Right lobe of liver (tissue), 6 donors: Measurements from ENCODE around the gene CDH23. TPM values are rescaled to one million over a fixed set of nuclear protein-coding genes. Genes with fewer than 3 reads are reported as not detected.

Experiments used
- ATAC-seq, 4 donors: fragments of 200-7000 bp; cut with Tn5 transposase; one replicate each; pipeline ENCODE4 v1.9.1; 2020; ENCODE audit warnings: mild to moderate bottlenecking in 4 of 4, moderate library complexity in 4 of 4
- DNase-seq, 3 donors: peaks; one replicate each; pipeline ENCODE4 v3.0.0-alpha.2; 2020
- H3K27ac ChIP-seq, 3 donors: fragments of 200-600 bp; one replicate each; pipeline ENCODE4 v1.8.0; 2022
- H3K27me3 ChIP-seq, 2 donors: fragments of 200-600 bp; one replicate each; pipeline ENCODE4 v1.8.0; 2022
- H3K36me3 ChIP-seq, 4 donors: fragments of 200-600 bp; sonication (generic) in 1 of 4; one replicate each; pipeline versions ENCODE4 v1.5.1 to v1.8.0; 2017 to 2022; ENCODE audit warnings: control low read depth in 1 of 4
- H3K4me1 ChIP-seq, 4 donors: fragments of 200-600 bp; sonication (generic) in 1 of 4; one replicate each; pipeline versions ENCODE4 v1.5.1 to v1.8.0; 2017 to 2022; ENCODE audit warnings: control low read depth in 1 of 4
- H3K4me3 ChIP-seq, 3 donors: fragments of 200-600 bp; one replicate each; pipeline ENCODE4 v1.8.0; 2022
- H3K9me3 ChIP-seq, 4 donors: fragments of 200-600 bp; sonication (generic) in 1 of 4; one replicate each; pipeline versions ENCODE4 v1.5.1 to v1.8.0; 2017 to 2022; ENCODE audit warnings: control low read depth in 1 of 4
- CTCF ChIP-seq, 4 donors: fragments of 200-600 bp in 3 of 4; fragments of 450-650 bp in 1 of 4; IDR thresholded peaks; one replicate each; pipeline versions ENCODE4 v1.5.1 to v1.8.0; 2016 to 2022; ENCODE audit warnings: antibody characterized with exemption in 4 of 4, mild to moderate bottlenecking in 2 of 4
- POLR2A ChIP-seq: fragments of 450-650 bp; IDR thresholded peaks from one replicate; pipeline ENCODE4 v1.6.1; 2017; ENCODE audit warnings: antibody characterized with exemption, mild to moderate bottlenecking
- WGBS: methylation state at CpG from one replicate; pipeline ENCODE4 v1.1.6; 2018; ENCODE audit warnings: low coverage, low lambda C conversion rate; ENCODE audit not compliant: insufficient coverage; ENCODE audit errors: missing lambda C conversion rate; 5-methylcytosine and 5-hydroxymethylcytosine counted together
- intact Hi-C, 2 donors: fragments of 100-400 bp; cut with DNase I; formaldehyde crosslinking; loops; one replicate each; pipeline versions ENCODE4 v1.11.2 to v1.14.1; 2022
- total RNA-seq, 6 experiments: library from RNA; depleted of rRNA in 2 of 6; stranded (reverse); fragments of >200 nt in 2 of 6; fragmentation: NEBNext Ultra II Directional in 3 of 6; extraction: Animal tissue kit (Norgen Biotek cat#: 25700) in 3 of 6; gene quantifications; one replicate each; pipeline versions ENCODE4 v1.1.0 to v1.2.4, GENCODE V29; 2016 to 2023
- donor health status: DM: no; HTN: yes; CAD: no.
- donor health status: DM: no; HTN: no; CAD: no.
- donor health status: DM: no; HTN: no; CAD: no.
- donor health status: DM: no; HTN: yes; CAD: no.
- donor health status: DM: no; HTN: yes; CAD: no.

CDH23 gene
- total RNA-seq, 6 experiments from 2014 or later: 3.3 to 19.7 (median 6.3) TPM

GRCh38 chr10:71778071-71778825, 381.5 kb downstream of the CDH23 start:
- Histone ChIP-seq H3K4me1 (peaks cover 0 to 6% (median 0%) of the 10 kb centered on the region in 4 donors), H3K27me3 (no peaks in the 10 kb centered on the region), H3K27ac (no peak overlapping the region), H3K36me3 (no peaks in the 10 kb centered on the region), H3K4me3 (no peak overlapping the region), H3K9me3 (no peaks in the 10 kb centered on the region)
- DNase-seq (no peak), ATAC-seq (no peak)
- no peak for TF ChIP-seq CTCF (IDR thresholded peaks at IDR 0.05)
- TF ChIP-seq POLR2A: no peak
- intact Hi-C loops: no loop called here
- WGBS: 75% methylated on average over 6 of the region's 11 CpGs

GRCh38 chr10:71779641-71780040, 382.9 kb downstream of the CDH23 start:
- peaks cover 0 to 2% (median 0%) of the 10 kb centered on the region in 4 donors for H3K4me1 ChIP-seq
- H3K27me3 ChIP-seq: no peaks in the 10 kb centered on the region
- no peaks in the 10 kb centered on the region for H3K9me3 ChIP-seq
- ATAC-seq (no peak), DNase-seq (no peak)
- no peak overlapping the region for H3K27ac ChIP-seq
- H3K36me3 ChIP-seq: no peaks in the 10 kb centered on the region
- WGBS: 100% methylated on average over 1 of the region's 6 CpGs
- no peak overlapping the region for H3K4me3 ChIP-seq
- intact Hi-C loops: no loop called here
- TF ChIP-seq CTCF (IDR thresholded peaks at IDR 0.05) (no peak), POLR2A (no peak)

GRCh38 chr10:71780156-71780555, 383.4 kb downstream of the CDH23 start:
- DNase-seq: no peak
- intact Hi-C loops: no loop called here
- TF ChIP-seq CTCF (IDR thresholded peaks at IDR 0.05) (no peak), POLR2A (no peak)
- WGBS: 87% methylated on average over 7 of the region's 7 CpGs
- Histone ChIP-seq H3K27ac (no peak overlapping the region), H3K4me3 (no peak overlapping the region), H3K4me1 (peaks cover 0 to 2% (median 0%) of the 10 kb centered on the region in 4 donors), H3K9me3 (no peaks in the 10 kb centered on the region), H3K27me3 (no peaks in the 10 kb centered on the region), H3K36me3 (no peaks in the 10 kb centered on the region)
- no peak for ATAC-seq

GRCh38 chr10:71780719-71781118, 384.0 kb downstream of the CDH23 start:
- 70% methylated on average over 9 of the region's 9 CpGs for WGBS
- intact Hi-C loops: no loop called here
- H3K4me1 ChIP-seq: peaks cover 0 to 2% (median 0%) of the 10 kb centered on the region in 4 donors
- ATAC-seq (no peak), DNase-seq (no peak)
- no peaks in the 10 kb centered on the region for H3K9me3 ChIP-seq
- no peaks in the 10 kb centered on the region for H3K27me3 ChIP-seq
- TF ChIP-seq POLR2A: no peak
- no peak for TF ChIP-seq CTCF (IDR thresholded peaks at IDR 0.05)
- H3K27ac ChIP-seq: no peak overlapping the region
- H3K4me3 ChIP-seq: no peak overlapping the region
- H3K36me3 ChIP-seq: no peaks in the 10 kb centered on the region
